BLaER1 (cell line): ENCODE measurements around the gene CDK9.
A peak's percentile ranks its signal among the peaks of the same experiment; 100 is the strongest.

Experiments used
- H3K27ac ChIP-seq: shearing (Covaris generic); formaldehyde crosslinking; 2 replicates; pipeline ENCODE4 v1.8.1; 2022
- H3K27me3 ChIP-seq: shearing (Covaris generic); formaldehyde crosslinking; 2 replicates; pipeline ENCODE4 v1.8.1; 2022
- H3K36me3 ChIP-seq: shearing (Covaris generic); formaldehyde crosslinking; 2 replicates; pipeline ENCODE4 v1.8.1; 2022
- H3K4me1 ChIP-seq: shearing (Covaris generic); formaldehyde crosslinking; 2 replicates; pipeline ENCODE4 v1.8.1; 2022
- H3K4me2 ChIP-seq: shearing (Covaris generic); formaldehyde crosslinking; 2 replicates; pipeline ENCODE4 v1.8.1; 2022
- H3K4me3 ChIP-seq: shearing (Covaris generic); formaldehyde crosslinking; 2 replicates; pipeline ENCODE4 v1.8.1; 2022
- H3K9ac ChIP-seq: shearing (Covaris generic); formaldehyde crosslinking; 2 replicates; pipeline ENCODE4 v1.8.1; 2022
- H3K9me3 ChIP-seq: shearing (Covaris generic); formaldehyde crosslinking; 2 replicates; pipeline ENCODE4 v1.8.1; 2022
- H4K20me1 ChIP-seq: shearing (Covaris generic); formaldehyde crosslinking; 2 replicates; pipeline ENCODE4 v1.8.1; 2022
- Cebpa-rat ChIP-seq: shearing (Covaris generic); IDR thresholded peaks from 2 replicates; pipeline ENCODE4 v1.8.1; 2022

Gene CDK9

DNA sequence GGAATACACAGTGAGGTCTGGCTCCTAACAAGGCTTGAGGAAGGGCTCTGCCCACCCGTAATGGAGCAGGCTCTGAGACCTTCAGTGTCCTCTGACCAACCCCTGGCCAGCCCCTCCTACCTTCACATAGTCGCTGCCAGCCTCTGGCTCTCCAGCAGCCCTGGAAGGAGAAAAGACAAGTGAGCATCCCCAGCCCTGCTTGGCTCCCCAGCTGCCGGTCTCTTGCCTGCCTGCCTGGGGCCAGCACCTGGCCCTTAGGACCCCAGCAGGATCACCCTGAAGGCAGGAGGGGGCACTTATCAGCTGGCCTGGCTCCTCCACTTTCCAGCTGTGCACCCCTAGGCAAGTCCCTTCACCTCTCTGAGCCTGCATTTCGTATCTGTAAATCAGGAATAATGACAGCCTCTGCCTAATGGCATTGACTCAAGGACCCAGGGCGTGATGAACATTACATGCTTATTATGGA lies 24.3 kb upstream of the CDK9 start:
- no peak overlapping the region for H3K9ac ChIP-seq

GRCh38 chr9:127762111-127762676 lies 23.6 kb upstream of the CDK9 start:
- H3K36me3 ChIP-seq = peaks cover 98% of the 10 kb centered on the region
- 0 out of 2 replicates have a peak overlapping the region, but pooled peaks have one; percentile 15 for H3K4me2 ChIP-seq
- H3K9me3 ChIP-seq = no peaks in the 10 kb centered on the region
- H3K4me1 ChIP-seq = peaks cover 41% of the 10 kb centered on the region
- peak overlapping the region; percentile 16; the same call in 1 of the 2 replicates for H3K27ac ChIP-seq
- no peak overlapping the region for H3K9ac ChIP-seq
- no peak overlapping the region for H3K4me3 ChIP-seq
- no peak for TF ChIP-seq Cebpa-rat
- peaks cover 97% of the 10 kb centered on the region for H4K20me1 ChIP-seq
- H3K27me3 ChIP-seq = no peaks in the 10 kb centered on the region

More for the DNA sequence above, 24.3 kb upstream of the CDK9 start:
- H3K27ac ChIP-seq = no peak overlapping the region
- H4K20me1 ChIP-seq = peaks cover 97% of the 10 kb centered on the region
- H3K4me1 ChIP-seq = peaks cover 35% of the 10 kb centered on the region
- no peak for TF ChIP-seq Cebpa-rat
- H3K4me3 ChIP-seq = no peak overlapping the region
- peaks cover 98% of the 10 kb centered on the region for H3K36me3 ChIP-seq
- H3K27me3 ChIP-seq = no peaks in the 10 kb centered on the region
- H3K4me2 ChIP-seq = no peak overlapping the region
- no peaks in the 10 kb centered on the region for H3K9me3 ChIP-seq

DNA sequence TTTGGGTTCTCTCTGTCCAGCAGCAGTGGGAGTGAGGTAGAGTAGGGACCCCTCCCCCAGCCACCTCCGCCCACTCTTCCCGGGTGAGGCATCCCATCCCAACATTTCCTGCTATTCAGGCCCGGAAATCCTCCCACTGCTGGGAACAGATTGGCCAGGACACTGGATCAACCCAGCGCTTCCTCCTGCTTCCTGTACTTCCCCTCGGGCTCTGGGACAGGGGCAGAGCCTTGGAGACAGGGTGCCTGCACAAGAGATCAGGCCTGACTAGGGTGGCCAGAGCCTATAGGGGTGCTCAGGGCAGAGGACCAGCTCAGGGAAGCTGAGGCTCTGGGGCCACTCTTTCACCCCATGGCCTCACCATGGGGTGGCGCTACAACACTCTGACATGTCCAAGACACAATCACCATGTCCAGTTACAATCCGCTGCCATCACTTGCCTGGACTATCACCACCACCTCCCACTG lies 21.9 kb upstream of the CDK9 start:
- Histone ChIP-seq H4K20me1 (peaks cover 98% of the 10 kb centered on the region), H3K9me3 (no peaks in the 10 kb centered on the region), H3K4me3 (no peak overlapping the region), H3K4me2 (0 out of 2 replicates have a peak overlapping the region, but pooled peaks have one; percentile 22), H3K27me3 (no peaks in the 10 kb centered on the region), H3K27ac (peak overlapping the region; percentile 33; the same call in 1 of the 2 replicates), H3K9ac (no peak overlapping the region), H3K4me1 (peaks cover 59% of the 10 kb centered on the region), H3K36me3 (peaks cover 96% of the 10 kb centered on the region)
- TF ChIP-seq Cebpa-rat = no peak

- H3K36me3 ChIP-seq = peaks cover 88% of the 10 kb centered on the region
- H3K27me3 ChIP-seq = no peaks in the 10 kb centered on the region
- no peak overlapping the region for H3K9ac ChIP-seq
- H3K9me3 ChIP-seq = no peaks in the 10 kb centered on the region
- peaks cover 100% of the 10 kb centered on the region for H4K20me1 ChIP-seq
- H3K4me1 ChIP-seq = peaks cover 74% of the 10 kb centered on the region
- H3K4me3 ChIP-seq = no peak overlapping the region
- TF ChIP-seq Cebpa-rat = no peak
- no peak overlapping the region for H3K4me2 ChIP-seq
- no peak overlapping the region for H3K27ac ChIP-seq
These were observed 20.4 kb upstream of the CDK9 start for GRCh38 chr9:127765418-127765817.

GRCh38 chr9:127767410-127767809 lies 18.4 kb upstream of the CDK9 start:
- H3K9ac ChIP-seq = peak overlapping the region; percentile 65
- peak overlapping the region; percentile 98 for H3K4me2 ChIP-seq

DNA sequence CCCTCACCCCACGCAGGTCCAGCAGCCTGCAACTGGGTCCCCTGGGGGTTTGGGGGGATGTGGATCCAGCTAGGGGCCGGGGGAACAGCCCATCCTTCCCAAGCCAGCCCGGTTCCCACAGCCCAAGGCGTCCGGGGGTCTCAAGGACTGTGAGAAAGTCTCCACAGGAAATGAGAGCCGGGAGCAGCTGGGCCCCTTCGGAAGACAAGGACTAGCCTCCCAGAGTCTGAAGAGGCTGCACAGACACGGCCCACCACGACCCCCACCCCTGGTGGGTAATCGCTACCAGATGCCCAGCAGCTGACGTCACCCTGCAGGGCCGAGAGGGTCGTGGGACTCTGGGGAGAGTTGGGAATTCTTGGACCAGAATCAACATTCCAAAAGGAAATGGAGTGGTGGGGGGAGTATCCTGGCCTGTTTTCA lies 17.9 kb upstream of the CDK9 start:
- peak overlapping the region; percentile 98 for H3K4me2 ChIP-seq
- peak overlapping the region; percentile 57 for H3K27ac ChIP-seq
- no peaks in the 10 kb centered on the region for H3K27me3 ChIP-seq
- peak overlapping the region; percentile 10; the same call in 1 of the 2 replicates for H3K4me3 ChIP-seq
- H3K36me3 ChIP-seq = peaks cover 80% of the 10 kb centered on the region
- H4K20me1 ChIP-seq = peaks cover 98% of the 10 kb centered on the region
- peaks cover 86% of the 10 kb centered on the region for H3K4me1 ChIP-seq
- H3K9me3 ChIP-seq = no peaks in the 10 kb centered on the region
- TF ChIP-seq Cebpa-rat = no peak
- H3K9ac ChIP-seq = peak overlapping the region; percentile 65

More at GRCh38 chr9:127767410-127767809, 18.4 kb upstream of the CDK9 start:
- H3K27me3 ChIP-seq = no peaks in the 10 kb centered on the region
- H3K9me3 ChIP-seq = no peaks in the 10 kb centered on the region
- peaks cover 98% of the 10 kb centered on the region for H4K20me1 ChIP-seq
- peaks cover 80% of the 10 kb centered on the region for H3K36me3 ChIP-seq
- H3K27ac ChIP-seq = peak overlapping the region; percentile 57
- peaks cover 86% of the 10 kb centered on the region for H3K4me1 ChIP-seq
- peak overlapping the region; percentile 10; the same call in 1 of the 2 replicates for H3K4me3 ChIP-seq
- TF ChIP-seq Cebpa-rat = no peak

DNA sequence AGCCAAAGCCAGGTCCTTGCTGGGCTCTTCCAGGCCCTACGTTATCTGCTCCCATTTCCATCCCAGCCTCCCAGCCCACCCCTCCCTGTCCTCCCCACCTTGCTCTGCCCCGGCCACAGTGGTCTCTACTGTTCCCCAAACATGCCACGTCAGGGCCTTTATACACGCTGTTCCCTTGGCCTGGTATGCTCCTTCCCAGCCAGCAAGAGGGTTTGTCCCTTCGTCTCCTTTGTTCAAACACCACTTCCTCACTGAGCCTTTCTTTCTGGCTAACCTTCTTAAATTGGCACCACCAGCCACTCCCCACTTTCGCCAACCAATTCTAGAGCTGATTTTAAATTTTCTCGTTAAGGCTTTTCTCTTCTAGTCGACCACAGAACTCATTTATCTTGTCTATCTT lies 17.1 kb upstream of the CDK9 start:
- H3K4me1 ChIP-seq = peaks cover 85% of the 10 kb centered on the region
- H3K36me3 ChIP-seq = peaks cover 80% of the 10 kb centered on the region
- no peaks in the 10 kb centered on the region for H3K27me3 ChIP-seq
- H3K4me2 ChIP-seq = peak overlapping the region; percentile 98
- H3K9ac ChIP-seq = peak overlapping the region; percentile 65; the same call in 1 of the 2 replicates
- peaks cover 98% of the 10 kb centered on the region for H4K20me1 ChIP-seq
- H3K27ac ChIP-seq = peak overlapping the region; percentile 58
- no peak for TF ChIP-seq Cebpa-rat
- H3K4me3 ChIP-seq = no peak overlapping the region
- no peaks in the 10 kb centered on the region for H3K9me3 ChIP-seq

- no peak overlapping the region for H3K4me3 ChIP-seq
- H3K36me3 ChIP-seq = peaks cover 80% of the 10 kb centered on the region
- peaks cover 98% of the 10 kb centered on the region for H4K20me1 ChIP-seq
- no peak for TF ChIP-seq Cebpa-rat
- H3K27ac ChIP-seq = peak overlapping the region; percentile 58; the same call in 1 of the 2 replicates
- peak overlapping the region; percentile 98 for H3K4me2 ChIP-seq
- peaks cover 85% of the 10 kb centered on the region for H3K4me1 ChIP-seq
- H3K9me3 ChIP-seq = no peaks in the 10 kb centered on the region
- H3K27me3 ChIP-seq = no peaks in the 10 kb centered on the region
- H3K9ac ChIP-seq = peak overlapping the region; percentile 73; the same call in 1 of the 2 replicates
These were observed 16.7 kb upstream of the CDK9 start for GRCh38 chr9:127769101-127769500.

DNA sequence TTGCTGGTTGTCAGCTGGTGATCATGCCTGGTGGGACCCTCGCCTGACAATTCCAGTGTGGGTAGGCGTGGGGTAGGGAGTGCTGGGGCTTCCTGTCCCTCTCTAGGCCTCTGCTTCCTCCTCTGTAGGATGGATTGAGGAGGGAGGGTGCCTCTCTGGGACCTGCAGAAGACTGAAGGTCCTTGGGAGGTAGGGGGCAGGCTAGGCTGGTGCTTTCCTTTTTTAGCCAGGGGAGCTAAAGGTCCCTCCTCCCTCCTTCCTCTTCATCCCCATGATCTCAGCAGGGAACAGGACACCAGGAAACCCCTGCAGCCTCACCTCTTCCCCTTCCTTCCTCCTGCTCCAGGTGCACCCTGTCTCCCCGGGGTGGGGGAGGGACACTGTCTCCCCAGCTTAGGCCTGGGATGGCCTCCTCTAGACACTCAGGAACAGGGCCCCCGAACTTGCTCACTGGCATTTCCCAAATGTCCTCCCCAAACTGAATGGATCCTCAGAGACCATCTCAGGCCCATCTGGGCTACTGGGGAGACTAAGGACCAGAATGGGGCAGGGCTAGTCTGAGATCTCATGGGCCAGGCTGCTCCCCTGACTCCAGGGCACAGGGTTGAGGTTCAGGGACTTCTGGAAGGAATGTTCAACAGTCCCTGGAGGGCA lies 15.8 kb upstream of the CDK9 start:
- peaks cover 80% of the 10 kb centered on the region for H3K36me3 ChIP-seq
- H3K9me3 ChIP-seq = no peaks in the 10 kb centered on the region
- peak overlapping the region; percentile 58 for H3K27ac ChIP-seq
- peak overlapping the region; percentile 68 for H3K4me3 ChIP-seq
- peak overlapping the region; percentile 98 for H3K4me2 ChIP-seq
- no peak for TF ChIP-seq Cebpa-rat
- peaks cover 88% of the 10 kb centered on the region for H3K4me1 ChIP-seq
- H3K9ac ChIP-seq = peak overlapping the region; percentile 73
- no peaks in the 10 kb centered on the region for H3K27me3 ChIP-seq
- peaks cover 98% of the 10 kb centered on the region for H4K20me1 ChIP-seq

DNA sequence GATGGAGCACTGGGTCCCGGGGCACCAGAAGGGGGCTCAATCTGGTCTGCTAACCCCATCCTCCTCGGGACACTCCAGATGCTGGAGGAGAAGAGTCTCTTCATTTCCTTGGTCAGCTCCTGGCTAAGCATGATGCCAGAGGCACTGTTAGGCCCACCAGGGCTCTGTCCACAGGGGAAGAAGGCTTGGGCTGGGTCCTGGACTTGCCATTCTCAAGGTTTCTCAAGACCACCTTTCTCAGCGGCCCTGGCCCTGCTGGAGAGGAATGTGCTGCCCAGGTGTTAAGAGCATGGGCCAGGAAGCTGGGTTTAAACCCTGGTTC lies 15.3 kb upstream of the CDK9 start:
- TF ChIP-seq Cebpa-rat = no peak
- Histone ChIP-seq H3K36me3 (peaks cover 77% of the 10 kb centered on the region), H3K4me3 (peak overlapping the region; percentile 68), H3K4me2 (peak overlapping the region; percentile 98), H3K27me3 (no peaks in the 10 kb centered on the region), H3K9ac (peak overlapping the region; percentile 73), H3K27ac (peak overlapping the region; percentile 58), H3K4me1 (peaks cover 88% of the 10 kb centered on the region), H3K9me3 (no peaks in the 10 kb centered on the region), H4K20me1 (peaks cover 98% of the 10 kb centered on the region)
